ENCODE measurements around the gene DCAF5. TPM values are rescaled to one million over a fixed set of nuclear protein-coding genes. Genes with fewer than 3 reads are reported as not detected.
A peak's percentile ranks its signal among the peaks of the same experiment; 100 is the strongest.

DCAF5 gene
- total and polyA plus RNA-seq, 12 donors: 19.9 to 48.0 (median 33.4) TPM

- Histone ChIP-seq H3K9me3 (replicated peaks in 1 of 3) (no peaks in the 10 kb centered on the region), H3K4me3 (no peak overlapping the region), H3K4me1 (replicated peaks in 1 of 2) (no peaks in the 10 kb centered on the region), H3K36me3 (replicated peaks in 1 of 2) (no peaks in the 10 kb centered on the region), H3K27ac (no peak overlapping the region), H3K27me3 (no peaks in the 10 kb centered on the region)
- DNase-seq: peak in 5 of 7 donors; percentile 30 to 74 (median 47)
- TF ChIP-seq CTCF (IDR thresholded peaks at IDR 0.05) (no peak), POLR2A (IDR thresholded peaks at IDR 0.05) (no peak)
- intact Hi-C loops (cut with DNase I): no loop called here
- 67 to 81% (median 78%) methylated on average over 8 to 12 of the region's 12 CpGs for WGBS, 4 donors
Observed at GRCh38 chr14:69013943-69014782, 138.8 kb downstream of the DCAF5 start.

- DNase-seq: no peak
- Histone ChIP-seq H3K4me1 (replicated peaks in 1 of 2) (no peaks in the 10 kb centered on the region), H3K9me3 (replicated peaks in 1 of 3) (no peaks in the 10 kb centered on the region), H3K4me3 (no peak overlapping the region), H3K36me3 (replicated peaks in 1 of 2) (no peaks in the 10 kb centered on the region), H3K27me3 (no peaks in the 10 kb centered on the region), H3K27ac (no peak overlapping the region)
- intact Hi-C loops (cut with DNase I): no loop called here
- no peak for TF ChIP-seq CTCF (IDR thresholded peaks at IDR 0.05)
- TF ChIP-seq POLR2A (IDR thresholded peaks at IDR 0.05): no peak
- WGBS, 4 donors: 82 to 92% (median 88%) methylated on average over 5 of the region's 5 CpGs
Observed at GRCh38 chr14:69012256-69012953, 140.5 kb downstream of the DCAF5 start.

- Histone ChIP-seq H3K36me3 (replicated peaks in 1 of 2) (no peaks in the 10 kb centered on the region), H3K9me3 (replicated peaks in 1 of 3) (no peaks in the 10 kb centered on the region), H3K27ac (no peak overlapping the region), H3K27me3 (no peaks in the 10 kb centered on the region), H3K4me1 (replicated peaks in 1 of 2) (peaks cover 0 to 5% of the 10 kb centered on the region in 2 donors), H3K4me3 (no peak overlapping the region)
- TF ChIP-seq CTCF (IDR thresholded peaks at IDR 0.05) (no peak), POLR2A (IDR thresholded peaks at IDR 0.05) (no peak)
- 71 to 84% (median 83%) methylated on average over 1 of the region's 1 CpG for WGBS, 4 donors
- intact Hi-C loops (cut with DNase I): no loop called here
- DNase-seq: no peak
Observed at GRCh38 chr14:69010648-69011047, 142.3 kb downstream of the DCAF5 start.

GRCh38 chr14:69008421-69008884, 144.5 kb downstream of the DCAF5 start:
- Histone ChIP-seq H3K9me3 (replicated peaks in 1 of 3) (no peaks in the 10 kb centered on the region), H3K27me3 (no peaks in the 10 kb centered on the region), H3K4me1 (replicated peaks in 1 of 2) (peaks cover 0 to 10% of the 10 kb centered on the region in 2 donors), H3K4me3 (no peak overlapping the region), H3K27ac (peak overlapping the region in 1 of 5 donors; percentile 5), H3K36me3 (replicated peaks in 1 of 2) (no peaks in the 10 kb centered on the region)
- WGBS, 4 donors: 44 to 83% (median 67%) methylated on average over 1 of the region's 1 CpG
- TF ChIP-seq POLR2A (IDR thresholded peaks at IDR 0.05) (no peak), CTCF (IDR thresholded peaks at IDR 0.05) (no peak)
- DNase-seq: peak in 1 of 7 donors; percentile 45
- intact Hi-C loops (cut with DNase I): no loop called here
